ENCODE measurements around the gene AMELX. TPM values are rescaled to one million over a fixed set of nuclear protein-coding genes. Genes with fewer than 3 reads are reported as not detected.

Gene AMELX
- total and polyA plus RNA-seq, 2 of the 8 experiments (the other 6 are each of a cell fraction or from before 2014, with no cell fraction given): not detected

- TF ChIP-seq, protein P1, sequence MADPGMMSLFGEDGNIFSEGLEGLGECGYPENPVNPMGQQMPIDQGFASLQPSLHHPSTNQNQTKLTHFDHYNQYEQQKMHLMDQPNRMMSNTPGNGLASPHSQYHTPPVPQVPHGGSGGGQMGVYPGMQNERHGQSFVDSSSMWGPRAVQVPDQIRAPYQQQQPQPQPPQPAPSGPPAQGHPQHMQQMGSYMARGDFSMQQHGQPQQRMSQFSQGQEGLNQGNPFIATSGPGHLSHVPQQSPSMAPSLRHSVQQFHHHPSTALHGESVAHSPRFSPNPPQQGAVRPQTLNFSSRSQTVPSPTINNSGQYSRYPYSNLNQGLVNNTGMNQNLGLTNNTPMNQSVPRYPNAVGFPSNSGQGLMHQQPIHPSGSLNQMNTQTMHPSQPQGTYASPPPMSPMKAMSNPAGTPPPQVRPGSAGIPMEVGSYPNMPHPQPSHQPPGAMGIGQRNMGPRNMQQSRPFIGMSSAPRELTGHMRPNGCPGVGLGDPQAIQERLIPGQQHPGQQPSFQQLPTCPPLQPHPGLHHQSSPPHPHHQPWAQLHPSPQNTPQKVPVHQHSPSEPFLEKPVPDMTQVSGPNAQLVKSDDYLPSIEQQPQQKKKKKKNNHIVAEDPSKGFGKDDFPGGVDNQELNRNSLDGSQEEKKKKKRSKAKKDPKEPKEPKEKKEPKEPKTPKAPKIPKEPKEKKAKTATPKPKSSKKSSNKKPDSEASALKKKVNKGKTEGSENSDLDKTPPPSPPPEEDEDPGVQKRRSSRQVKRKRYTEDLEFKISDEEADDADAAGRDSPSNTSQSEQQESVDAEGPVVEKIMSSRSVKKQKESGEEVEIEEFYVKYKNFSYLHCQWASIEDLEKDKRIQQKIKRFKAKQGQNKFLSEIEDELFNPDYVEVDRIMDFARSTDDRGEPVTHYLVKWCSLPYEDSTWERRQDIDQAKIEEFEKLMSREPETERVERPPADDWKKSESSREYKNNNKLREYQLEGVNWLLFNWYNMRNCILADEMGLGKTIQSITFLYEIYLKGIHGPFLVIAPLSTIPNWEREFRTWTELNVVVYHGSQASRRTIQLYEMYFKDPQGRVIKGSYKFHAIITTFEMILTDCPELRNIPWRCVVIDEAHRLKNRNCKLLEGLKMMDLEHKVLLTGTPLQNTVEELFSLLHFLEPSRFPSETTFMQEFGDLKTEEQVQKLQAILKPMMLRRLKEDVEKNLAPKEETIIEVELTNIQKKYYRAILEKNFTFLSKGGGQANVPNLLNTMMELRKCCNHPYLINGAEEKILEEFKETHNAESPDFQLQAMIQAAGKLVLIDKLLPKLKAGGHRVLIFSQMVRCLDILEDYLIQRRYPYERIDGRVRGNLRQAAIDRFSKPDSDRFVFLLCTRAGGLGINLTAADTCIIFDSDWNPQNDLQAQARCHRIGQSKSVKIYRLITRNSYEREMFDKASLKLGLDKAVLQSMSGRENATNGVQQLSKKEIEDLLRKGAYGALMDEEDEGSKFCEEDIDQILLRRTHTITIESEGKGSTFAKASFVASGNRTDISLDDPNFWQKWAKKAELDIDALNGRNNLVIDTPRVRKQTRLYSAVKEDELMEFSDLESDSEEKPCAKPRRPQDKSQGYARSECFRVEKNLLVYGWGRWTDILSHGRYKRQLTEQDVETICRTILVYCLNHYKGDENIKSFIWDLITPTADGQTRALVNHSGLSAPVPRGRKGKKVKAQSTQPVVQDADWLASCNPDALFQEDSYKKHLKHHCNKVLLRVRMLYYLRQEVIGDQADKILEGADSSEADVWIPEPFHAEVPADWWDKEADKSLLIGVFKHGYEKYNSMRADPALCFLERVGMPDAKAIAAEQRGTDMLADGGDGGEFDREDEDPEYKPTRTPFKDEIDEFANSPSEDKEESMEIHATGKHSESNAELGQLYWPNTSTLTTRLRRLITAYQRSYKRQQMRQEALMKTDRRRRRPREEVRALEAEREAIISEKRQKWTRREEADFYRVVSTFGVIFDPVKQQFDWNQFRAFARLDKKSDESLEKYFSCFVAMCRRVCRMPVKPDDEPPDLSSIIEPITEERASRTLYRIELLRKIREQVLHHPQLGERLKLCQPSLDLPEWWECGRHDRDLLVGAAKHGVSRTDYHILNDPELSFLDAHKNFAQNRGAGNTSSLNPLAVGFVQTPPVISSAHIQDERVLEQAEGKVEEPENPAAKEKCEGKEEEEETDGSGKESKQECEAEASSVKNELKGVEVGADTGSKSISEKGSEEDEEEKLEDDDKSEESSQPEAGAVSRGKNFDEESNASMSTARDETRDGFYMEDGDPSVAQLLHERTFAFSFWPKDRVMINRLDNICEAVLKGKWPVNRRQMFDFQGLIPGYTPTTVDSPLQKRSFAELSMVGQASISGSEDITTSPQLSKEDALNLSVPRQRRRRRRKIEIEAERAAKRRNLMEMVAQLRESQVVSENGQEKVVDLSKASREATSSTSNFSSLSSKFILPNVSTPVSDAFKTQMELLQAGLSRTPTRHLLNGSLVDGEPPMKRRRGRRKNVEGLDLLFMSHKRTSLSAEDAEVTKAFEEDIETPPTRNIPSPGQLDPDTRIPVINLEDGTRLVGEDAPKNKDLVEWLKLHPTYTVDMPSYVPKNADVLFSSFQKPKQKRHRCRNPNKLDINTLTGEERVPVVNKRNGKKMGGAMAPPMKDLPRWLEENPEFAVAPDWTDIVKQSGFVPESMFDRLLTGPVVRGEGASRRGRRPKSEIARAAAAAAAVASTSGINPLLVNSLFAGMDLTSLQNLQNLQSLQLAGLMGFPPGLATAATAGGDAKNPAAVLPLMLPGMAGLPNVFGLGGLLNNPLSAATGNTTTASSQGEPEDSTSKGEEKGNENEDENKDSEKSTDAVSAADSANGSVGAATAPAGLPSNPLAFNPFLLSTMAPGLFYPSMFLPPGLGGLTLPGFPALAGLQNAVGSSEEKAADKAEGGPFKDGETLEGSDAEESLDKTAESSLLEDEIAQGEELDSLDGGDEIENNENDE (IDR thresholded peaks at IDR 0.05; ENCODE audit: insufficient replicate concordance, low read length): no peak
- no peak for TF ChIP-seq CHD2 (IDR thresholded peaks at IDR 0.05; ENCODE audit: low read length)
Measured at GRCh38 chrX:11349661-11350337, 56.6 kb downstream of the AMELX start (continued).
